GM19452 (cell line): Measurements from ENCODE around the gene VAMP7.
"Not testable (repeated sequence)": the region's sequence is repeated elsewhere in the genome, so short reads cannot be mapped to it uniquely, and the experiment has no call there.

Source experiments
- ATAC-seq: cut with Tn5 transposase; IDR thresholded peaks from one replicate; pipeline ENCODE4 v1.9.1; 2021; ENCODE audit not compliant: unreplicated experiment

Gene VAMP7

DNA sequence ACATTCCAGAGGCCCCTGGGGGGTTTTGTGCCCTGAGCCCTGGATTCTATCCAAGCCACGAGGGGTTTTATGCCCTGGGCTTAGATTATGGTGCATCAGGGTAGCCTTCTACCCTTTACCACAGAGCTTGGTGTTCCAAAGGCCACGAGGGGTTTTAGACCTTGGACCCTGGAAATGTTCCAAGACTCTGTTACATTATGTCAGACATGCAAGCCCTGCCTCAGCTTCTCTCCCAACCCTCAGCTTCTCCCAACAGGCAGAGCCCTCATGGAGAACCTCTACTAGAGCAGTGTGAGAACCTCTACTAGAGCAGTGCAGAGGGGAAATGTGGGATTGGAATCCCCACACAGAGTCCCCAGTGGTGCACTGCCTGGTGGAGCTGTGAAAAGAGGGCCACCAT is 105.8 kb downstream of the VAMP7 start:
- not testable (repeated sequence) for ATAC-seq

- ATAC-seq, result no peak
Measured at GRCh38 chrX:155988859-155989258, 107.7 kb downstream of the VAMP7 start.
